D341Med (cell line): ENCODE results near the gene JARID2.

Experiments used
- DNase-seq: peaks from one replicate; pipeline ENCODE4 v3.0.0; 2012; ENCODE audit warnings: low spot score

The JARID2 gene

GRCh38 chr6:15245361-15246216, at the start of gene JARID2:
Gene JARID2 (plus strand): TSS chr6:15246069. CDS start chr6:15246540, 471 bp downstream.
- DNase-seq = peak; percentile 92

DNA sequence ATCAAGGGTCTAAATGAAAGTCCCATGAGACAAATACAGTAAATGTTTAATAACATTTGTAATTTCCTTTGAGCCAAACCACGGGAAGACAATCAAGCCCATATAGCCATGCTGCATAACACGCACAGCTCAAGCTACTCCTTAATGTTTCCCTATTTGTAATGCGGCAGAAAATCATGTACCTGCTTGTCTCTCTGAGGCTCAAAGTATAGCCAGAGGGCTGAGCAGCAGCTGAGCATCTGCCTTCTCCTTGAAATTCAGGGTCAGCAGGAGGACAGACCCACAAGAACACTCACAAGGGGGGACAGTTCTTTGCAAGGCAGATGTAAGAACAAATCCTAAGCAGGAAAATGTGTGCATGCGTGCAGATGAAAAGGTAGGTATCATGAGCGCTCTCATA, 45.8 kb upstream of the JARID2 start:
- no peak for DNase-seq

DNA sequence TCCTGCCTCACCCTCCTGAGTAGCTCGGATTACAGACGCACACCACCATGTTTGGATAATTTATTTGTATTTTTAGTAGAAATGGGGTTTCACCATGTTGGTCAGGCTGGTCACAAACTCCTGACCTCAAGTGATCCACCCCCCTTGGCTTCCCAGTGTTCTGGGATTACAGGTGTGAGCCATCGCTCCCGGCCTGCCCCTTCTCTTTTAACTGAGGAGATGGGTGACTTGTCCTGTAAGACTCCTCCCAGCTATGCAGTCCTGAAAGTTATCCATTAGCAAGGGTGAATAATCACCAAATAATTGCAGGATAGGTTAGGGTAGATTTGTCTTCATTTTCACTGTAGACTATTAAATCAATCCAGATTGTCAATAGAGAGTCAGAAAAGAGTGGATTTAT, 40.5 kb upstream of the JARID2 start:
- DNase-seq = no peak

DNA sequence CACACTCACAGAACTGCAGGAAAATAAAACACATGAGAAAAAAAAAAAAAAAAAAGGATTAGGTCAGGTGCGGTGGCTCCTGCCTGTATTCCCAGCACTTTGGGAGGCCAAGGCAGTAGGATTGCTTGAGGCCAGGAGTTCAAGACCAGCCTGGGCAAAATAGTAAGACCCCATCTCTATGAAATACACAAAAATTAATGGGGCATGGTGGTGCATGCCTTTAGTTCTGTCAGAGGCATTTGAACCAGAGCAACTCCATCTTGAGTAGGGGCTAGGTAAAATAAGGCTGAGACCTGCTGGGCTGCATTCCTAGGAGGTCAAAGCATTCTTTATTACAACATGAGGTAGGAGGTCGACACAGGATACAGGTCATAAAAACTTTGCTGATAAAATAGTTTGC, 39.0 kb upstream of the JARID2 start:
- DNase-seq = no peak

DNA sequence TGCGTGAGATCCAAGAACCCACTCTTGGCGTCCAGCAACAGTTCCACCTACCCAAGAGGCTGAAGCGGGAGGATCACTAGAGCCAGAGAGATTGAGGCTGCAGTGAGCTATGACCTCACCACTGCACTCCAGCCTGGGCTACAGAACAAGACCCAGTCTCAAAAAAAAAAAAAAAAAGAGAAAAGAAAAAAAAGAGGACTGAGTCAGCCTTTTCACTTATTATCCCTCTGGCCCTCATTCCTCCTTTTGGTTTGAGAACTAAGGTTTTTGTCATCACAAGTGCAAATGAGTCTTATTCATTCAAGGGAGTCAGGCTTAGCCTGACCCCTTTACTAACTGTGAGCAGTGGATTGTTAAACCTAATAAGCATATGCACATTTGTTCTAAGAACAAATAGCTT, 37.9 kb upstream of the JARID2 start:
- no peak for DNase-seq

GRCh38 chr6:15213838-15214400, 31.9 kb upstream of the JARID2 start:
- DNase-seq = no peak

DNA sequence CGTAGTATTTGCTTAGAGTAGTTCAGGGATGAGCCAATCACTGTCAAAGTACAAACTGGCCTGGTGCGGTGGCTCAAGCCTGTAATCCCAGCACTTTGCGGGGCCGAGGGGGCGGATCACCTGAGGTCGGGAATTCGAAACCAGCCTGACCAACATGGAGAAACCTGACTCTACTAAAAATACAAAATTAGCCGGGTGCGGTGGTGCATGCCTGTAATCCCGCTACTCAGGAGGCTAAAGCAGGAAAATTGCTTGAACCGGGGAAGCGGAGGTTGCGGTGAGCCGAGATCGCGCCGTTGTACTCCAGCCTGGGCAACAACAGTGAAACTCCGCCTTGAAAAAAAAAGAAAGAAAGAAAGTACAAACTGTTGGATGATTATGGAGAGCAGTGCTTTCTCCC, 27.5 kb upstream of the JARID2 start:
- DNase-seq = no peak

GRCh38 chr6:15220062-15220461, 25.8 kb upstream of the JARID2 start:
- DNase-seq = no peak

DNA sequence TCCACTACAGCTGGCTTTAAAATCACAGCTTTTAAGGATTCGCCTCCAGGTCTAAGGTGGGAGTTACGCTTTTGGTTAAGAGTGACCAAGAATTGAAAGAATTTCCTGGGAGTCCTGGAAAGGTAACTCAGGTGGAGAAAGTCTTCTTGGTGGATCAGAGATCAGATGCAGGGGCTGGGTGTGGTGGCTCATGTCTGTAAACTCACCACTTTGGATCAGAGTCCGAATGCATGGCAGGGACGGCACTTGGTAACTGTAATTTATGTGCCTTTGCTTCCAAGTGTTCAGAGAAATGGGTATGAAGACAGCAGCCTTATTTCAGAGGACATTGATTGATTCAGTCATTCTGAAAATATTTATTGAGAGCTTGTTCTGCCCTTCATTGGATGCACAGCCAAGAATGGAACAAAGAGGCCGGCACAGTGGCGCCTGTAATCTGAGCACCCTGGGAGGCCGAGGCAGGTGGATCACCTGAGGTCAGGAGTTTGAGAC, 18.0 kb upstream of the JARID2 start:
- DNase-seq = no peak

- no peak for DNase-seq
Measured at GRCh38 chr6:15230827-15231226, 15.0 kb upstream of the JARID2 start.

GRCh38 chr6:15232836-15233510, 12.9 kb upstream of the JARID2 start:
- no peak for DNase-seq

DNA sequence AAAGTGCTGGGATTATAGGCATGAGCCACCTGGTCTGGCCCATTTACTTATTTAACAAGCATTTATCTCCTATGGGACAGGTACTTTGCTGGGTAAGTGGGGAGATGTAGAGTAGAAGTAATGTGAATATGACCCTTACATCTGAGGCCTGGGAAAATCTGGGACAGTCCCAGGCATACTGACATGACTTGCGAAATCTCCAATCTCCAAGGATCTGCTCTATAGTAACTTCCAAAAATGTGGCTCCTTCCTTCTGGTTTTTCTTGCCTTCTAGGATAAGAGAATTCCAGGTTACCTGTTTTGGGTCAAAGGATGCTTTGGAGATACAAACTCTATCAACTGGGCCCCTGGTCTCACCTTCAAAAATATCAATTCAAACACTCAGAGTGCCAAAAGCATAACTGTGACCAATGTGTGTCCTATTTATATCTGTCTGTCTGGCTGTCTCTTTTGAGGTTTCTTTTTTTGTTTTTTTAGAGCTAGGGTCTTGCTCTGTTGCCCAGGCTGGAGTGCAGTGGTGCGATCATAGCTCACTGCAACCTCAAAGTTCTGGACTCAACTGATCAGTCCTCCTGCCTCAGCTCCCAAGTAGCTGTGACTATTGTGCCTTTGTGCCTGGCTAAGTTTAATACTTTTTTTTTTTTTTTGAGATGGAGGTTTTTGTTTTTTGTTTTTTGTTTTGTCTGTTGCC, 11.7 kb upstream of the JARID2 start:
- DNase-seq = no peak

- DNase-seq = no peak
Measured at GRCh38 chr6:15239616-15240364, 6.1 kb upstream of the JARID2 start.

DNA sequence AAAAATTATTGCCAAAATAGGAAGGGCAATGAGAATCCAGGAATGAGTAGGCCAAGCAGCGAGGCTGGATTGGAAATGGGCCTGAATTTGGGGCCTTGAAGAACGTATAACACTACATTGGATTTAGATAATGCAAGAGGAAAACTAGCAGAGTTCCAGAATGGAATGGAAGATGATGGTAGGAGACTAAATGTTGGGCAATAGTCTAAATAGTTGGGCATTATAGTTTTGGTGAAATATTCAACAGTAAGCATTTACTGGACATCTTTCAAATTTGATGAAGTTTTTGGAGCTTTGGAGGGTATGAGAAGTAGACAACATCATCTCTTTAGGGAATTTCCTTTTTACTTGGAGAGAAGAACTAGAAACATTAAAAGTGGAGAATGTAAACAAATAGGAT, 3.4 kb upstream of the JARID2 start:
- DNase-seq = no peak

DNA sequence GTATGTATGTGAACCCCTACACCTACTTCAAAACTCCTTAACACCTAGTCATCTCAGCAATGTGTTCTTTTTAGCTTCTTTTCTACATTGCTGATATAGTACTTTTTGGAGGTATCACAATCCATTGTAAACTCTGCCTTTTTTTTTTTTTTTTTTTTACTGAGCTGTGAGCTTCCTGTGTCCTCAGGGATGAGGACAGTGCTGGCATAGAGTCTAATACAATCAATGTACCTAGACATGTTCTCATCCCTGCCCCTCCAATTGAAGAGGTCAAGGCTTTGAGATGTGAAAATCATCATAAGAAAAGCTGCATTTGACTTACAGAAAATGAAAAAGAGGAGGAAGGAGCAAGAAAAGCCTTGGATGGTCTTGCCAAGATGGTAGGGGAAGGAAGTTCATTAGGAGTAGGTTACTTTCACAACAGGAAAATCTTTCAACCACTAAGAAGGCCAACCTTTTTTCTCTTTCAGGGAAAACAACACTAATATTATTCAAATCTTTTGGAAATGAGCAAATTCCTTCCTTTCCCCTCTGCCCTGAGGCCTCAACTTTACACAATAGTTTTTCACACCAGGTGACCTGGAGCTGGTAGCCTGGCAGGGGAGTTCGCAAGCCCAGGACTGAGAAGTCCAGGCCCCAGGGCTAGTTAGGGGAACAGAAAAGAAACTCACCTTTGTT, 2.8 kb upstream of the JARID2 start:
- DNase-seq = no peak

DNA sequence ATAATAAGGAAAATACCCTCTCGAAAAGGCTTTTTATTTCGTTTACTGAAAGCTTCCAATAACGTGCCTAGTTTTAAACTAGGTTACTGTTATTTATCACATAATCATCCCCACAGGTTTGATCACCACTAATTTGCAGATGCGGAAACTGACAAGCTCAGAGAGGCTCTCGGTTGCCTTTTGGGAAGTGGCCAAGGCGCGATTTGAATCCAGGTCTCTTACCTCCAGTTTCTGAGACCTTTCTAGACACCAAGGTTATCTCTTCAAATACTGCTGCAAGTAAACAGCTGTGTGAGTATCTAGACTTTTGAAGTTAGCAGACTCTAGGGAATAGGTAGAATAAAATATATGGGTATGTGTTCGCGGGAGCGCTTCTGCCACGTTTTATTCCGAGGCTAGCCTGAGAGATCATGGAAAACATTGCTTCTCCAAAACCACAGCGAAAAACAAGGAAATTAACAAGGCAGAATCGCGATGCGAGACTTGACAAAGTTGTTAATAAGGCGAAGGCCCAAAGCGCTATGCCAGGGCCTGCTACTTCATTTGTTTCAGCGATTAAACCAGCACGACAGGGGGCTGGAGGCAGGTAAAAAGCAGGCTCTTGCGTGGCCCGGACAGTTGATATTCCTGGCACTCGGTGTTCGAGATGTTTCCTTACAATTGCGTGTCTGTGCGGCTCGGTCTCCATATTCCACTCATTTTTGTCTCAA, 1.8 kb upstream of the JARID2 start:
- DNase-seq = no peak

DNA sequence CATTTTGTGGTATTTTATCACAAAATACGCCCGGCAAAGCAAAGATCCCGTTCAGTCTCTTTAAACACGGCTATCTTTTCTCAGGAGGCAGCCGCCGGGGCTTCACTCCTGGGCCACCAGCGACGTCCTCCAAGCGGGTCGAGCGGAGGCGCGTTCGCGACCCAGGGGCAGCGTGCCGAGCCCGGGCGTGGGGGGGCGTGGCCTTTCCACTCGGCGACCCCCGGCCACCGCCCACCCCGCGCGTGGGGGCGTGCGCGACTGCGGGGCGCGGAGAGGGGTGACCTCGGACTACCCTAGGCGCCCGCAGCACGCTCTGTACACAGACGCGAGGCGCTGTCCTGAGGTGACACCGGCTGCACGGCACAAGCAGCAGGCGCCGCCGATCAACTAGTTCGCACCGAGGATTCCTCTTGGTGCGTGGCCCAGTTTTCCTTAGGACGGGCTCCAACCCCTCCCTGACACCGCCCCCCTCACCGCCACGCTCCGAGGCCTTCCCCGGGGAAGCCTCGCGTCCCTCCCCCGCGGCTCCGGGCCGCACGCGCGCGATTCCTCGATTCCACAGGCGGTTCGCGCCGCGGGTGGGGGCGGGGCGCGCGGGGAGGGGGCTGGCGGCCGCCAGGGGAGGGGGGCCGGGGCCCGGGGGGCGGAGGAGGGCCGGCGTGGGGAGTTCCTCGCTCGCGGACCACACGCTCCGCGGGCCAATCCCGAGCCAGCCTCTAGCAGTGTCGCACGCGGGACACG, 1.1 kb upstream of the JARID2 start:
- peak; percentile 83 for DNase-seq

DNA sequence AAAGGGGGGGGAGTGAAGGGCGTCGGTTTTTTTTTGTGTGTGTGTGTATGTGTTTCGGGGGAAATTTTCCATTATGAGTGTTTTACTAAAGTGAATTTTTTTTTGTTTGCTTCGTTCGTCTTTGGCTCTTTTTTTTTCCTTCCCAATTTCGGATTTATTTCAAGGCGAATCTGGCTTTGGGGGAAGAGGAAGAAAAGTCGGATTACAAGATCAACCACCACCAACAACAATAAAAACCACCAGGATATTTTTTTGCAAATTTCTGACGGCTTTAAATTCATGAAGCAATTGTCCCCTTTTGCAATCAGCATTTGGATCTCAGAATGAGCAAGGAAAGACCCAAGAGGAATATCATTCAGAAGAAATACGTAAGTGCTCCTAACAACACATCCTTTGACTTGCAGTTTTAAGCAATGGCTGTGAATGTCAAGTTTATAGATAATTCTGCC, 372 bp downstream of the JARID2 start:
- DNase-seq = no peak

DNA sequence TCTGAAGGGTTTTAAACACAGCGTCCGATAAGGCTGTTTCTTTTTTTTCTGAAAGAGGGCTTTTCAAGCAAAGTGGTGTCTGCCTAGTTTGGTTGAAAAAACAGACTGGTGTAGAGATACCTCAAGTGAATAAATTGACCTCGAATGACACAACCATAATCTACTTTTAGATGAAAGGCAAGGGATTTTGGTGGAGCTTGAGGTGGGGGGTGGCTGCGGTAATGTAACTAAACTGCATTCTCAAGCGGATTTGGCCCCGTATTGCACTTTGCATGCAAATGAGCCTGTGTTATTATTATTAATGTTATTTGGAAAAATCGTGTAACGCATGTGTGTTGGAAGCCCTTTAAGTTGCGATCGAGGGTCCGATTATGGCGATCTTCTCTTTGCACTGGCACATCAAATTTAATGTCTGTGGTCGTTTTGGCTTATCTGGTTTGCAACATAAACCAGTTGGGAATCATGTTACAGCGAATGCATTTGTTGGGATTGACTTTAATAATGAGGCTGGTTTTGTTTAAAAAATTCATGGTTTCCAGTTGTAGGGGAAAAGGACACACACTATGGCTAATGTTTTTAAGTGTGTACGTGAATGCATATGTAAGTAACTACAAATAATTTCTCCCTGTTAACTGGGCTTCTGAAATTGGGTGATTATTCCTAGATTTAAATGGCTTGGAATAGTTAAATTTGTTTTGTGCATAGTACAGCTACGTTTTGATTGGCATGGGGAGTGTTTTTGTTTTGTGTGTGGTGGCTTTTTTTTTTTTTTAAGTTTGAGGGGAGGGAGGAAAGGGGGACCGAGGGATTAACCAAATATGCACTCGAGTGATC, 1.0 kb downstream of the JARID2 start:
- DNase-seq = no peak
